Stimulated activated CD8-positive, alpha-beta memory T cell treated with anti-CD3 and anti-CD28 coated beads, Interleukin-15, amount 100 ng/mL, for 48 hours (primary cell): ENCODE results near the gene SPAG6.
"Not testable (repeated sequence)": the region's sequence is repeated elsewhere in the genome, so short reads cannot be mapped to it uniquely, and the experiment has no call there.

Experiments
- DNase-seq, 2 donors: peaks; one replicate each; pipeline ENCODE4 v3.0.0-alpha.2; 2020; ENCODE audit warnings: low read depth in 2 of 2

Gene SPAG6

DNA sequence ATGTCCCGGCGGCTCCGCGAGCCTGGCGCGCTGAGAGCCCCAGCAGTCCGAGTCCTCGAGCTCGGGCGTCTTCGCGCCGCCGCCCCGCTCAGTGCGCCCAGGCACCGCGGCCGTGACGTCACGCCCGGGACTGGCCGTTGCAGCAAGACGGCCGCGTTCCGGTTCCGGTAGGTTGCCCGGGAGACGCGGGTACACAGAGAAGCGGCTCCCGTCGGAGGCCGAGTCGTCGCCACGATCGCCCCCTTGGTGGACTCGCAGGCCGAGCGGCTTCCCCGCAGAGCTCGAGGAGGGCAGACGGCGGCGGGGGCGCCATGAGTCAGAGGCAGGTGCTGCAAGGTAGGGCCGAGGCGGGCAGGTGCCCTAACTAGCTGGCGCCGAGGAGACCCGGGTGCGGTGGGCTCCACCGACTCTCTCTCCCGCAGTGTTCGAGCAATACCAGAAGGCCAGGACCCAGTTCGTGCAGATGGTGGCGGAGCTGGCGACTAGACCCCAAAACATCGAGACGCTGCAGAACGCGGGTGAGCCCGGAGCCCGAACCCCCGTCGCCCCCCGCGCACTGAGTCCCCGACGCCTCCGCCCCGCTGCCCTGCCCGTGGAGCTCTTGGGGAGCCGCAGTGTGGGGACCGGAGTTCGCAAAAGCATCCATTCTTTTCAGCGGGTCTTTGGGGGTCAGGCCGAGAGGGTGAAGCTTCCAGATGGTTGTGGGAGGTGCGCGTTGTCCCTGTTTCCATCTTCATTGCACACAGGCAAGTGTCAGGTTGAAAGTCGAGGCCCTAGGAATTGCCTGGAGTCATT is at the start of gene SPAG6:
Gene SPAG6, plus strand, starts transcription at position 196 of the 795 bp plus-strand sequence. Its CDS starts 116 bp downstream, at position 312.
- peak in 1 of 2 donors; percentile 53 for DNase-seq

DNA sequence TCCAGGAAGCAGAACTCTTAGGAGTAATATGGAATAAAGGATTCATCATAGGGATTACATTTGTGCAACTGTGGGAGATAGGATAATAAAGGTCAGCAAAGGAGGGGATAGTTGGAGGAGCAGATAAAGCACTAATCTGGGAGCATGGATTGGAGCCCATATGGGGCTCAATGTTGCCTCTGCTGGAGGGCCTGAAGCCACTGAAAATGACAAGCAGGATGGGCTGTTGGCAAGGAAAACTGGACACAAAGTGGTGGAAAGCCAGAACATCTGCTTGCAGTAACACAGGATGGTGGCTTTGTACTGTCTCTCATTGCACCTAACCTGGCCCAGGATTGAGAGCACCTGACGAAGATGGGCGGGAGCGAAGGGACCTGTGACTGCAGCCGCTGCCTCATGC is 44.1 kb upstream of the SPAG6 start:
- DNase-seq = no peak

DNA sequence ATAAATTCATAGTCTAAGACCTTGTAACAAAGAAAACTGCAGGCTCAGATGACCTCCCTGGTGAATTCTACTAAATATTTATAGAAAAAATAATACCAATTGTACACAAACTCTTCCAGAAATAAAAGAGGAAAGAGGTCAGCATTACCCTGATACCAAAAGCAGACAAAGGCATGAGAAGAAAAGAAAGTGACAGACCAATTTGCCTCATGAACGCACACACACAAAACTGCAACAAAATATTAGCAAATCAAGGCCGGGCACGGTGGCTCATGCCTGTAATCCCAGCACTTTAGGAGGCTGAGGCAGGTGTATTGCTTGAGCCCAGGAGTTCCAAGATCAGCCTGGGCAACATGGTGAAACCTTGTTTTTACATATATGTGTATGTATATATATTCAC is 41.8 kb upstream of the SPAG6 start:
- no peak for DNase-seq

DNA sequence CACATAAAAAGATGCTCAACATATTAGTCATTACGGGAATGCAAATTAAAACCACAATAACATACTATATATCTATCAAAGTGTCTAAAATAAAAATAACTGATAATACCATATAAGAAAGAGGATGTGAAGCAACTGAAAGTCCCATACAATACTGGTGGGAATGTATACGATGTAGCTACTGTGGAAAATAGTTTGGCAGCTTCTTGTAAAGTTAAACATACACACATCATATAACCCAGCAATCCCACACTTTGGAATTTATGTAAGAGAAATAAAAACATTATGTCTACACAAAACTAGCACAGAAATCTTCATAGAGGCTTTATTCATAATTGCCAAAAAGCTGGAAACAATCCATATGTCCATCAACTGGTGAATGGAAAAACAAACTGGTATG is 39.6 kb upstream of the SPAG6 start:
- no peak for DNase-seq

DNA sequence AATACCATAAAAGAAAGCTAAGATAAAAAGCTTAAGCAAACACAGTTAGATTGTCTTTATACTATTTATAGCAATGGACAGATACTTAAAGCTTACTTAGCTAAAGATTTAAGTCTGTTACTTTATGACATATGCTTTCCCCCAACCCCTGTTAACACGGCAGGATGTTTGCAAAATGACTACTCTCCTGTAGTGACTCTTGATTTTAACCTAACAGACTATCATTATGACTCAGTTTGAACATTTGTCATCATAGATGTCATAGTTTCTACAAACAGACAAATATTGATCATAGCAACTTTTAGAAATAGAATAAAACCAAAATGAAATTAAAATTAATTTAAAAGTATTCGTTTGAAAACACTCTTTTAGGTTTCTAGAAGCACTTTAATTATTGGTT is 36.9 kb upstream of the SPAG6 start:
- no peak for DNase-seq

DNA sequence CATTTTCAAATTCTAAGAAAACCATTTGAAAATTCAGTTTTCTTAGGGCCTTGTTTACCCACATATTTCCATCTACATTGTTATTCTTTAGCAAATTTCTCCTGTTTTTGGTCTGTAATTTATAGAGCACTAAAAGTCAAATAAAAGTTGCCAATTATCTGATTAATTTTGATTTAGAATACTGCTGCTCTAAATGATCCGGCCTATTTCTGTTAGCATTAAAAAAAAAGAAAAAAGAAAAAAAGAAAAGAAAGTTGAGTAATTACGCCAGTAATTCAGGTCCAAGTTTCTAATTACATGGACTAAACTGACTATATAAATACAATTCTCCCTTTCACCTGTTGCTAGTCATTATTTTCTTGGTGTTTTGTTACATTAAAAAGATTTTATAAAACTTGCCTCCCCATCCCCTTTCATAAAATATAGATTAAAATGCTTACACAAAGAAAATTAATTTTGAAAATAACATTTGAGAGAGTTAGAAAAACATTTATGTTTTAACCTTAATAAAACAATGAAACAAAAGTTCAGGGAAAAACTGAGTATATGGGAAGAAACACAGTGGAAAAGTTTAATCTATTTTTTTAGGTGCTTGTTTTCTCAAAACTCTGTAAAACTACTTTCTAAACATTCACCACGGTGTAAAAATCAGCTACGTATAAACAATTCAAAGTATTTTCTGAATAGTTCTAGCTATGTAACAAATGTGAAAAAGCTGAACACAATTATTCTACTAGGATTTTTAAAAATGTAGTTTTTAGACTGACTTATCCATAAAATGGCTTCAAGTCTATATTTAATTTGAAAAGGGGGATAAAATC is 35.9 kb upstream of the SPAG6 start:
- no peak for DNase-seq

DNA sequence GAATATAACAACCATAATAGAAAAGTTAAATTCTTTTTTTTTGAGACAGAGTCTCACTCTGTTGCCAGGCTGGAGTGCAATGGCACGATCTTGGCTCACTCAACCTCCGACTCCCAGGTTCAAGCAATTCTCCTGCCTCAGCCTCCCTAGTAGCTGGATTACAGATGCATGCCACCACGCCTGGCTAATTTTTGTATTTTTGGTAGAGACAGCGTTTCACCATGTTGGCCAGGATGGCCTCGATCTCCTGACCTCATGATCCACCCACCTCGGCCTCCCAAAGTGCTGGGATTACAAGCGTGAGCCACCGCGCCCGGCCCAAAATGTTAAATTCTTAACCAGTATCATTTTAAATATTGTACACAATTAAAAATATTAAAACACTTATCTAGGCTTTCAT is 35.3 kb upstream of the SPAG6 start:
- not testable (repeated sequence) for DNase-seq

DNA sequence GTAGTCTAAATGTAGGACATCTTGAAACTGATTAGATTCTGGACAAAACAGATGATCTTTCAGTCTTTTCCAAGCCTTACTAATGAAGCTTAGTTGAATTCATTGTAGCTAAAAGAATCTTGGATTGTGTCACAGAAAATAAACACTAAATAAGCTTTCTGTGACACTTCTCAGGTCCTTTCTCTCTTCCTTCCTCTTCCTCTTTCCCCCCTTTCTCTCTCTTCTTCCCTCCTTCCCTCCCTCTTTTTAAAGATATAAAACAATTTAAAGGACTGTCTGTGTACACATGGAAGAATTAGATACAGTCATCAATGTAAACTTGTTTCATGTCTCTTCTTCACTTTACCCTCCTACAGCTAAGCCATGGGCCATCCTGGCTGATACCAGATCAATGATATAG is 34.4 kb upstream of the SPAG6 start:
- no peak for DNase-seq

DNA sequence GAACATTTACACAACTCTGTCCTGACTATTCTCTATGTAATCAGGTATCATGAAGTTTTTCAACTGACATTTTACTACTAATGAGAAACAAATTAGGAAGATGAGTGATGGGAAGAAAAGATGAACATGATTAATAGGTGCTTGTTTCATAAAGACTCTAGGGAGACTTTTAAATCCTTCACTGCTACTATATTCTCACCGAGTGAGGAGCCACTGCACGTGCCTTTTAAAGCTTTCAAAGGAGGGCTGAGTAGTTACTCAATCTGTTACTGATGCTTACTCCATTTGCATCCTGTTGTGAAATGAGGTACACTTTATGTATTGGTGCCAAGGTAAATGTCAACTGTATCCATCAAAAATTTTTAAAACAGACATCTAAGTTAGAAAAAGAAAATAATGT is 30.4 kb upstream of the SPAG6 start:
- no peak for DNase-seq

DNA sequence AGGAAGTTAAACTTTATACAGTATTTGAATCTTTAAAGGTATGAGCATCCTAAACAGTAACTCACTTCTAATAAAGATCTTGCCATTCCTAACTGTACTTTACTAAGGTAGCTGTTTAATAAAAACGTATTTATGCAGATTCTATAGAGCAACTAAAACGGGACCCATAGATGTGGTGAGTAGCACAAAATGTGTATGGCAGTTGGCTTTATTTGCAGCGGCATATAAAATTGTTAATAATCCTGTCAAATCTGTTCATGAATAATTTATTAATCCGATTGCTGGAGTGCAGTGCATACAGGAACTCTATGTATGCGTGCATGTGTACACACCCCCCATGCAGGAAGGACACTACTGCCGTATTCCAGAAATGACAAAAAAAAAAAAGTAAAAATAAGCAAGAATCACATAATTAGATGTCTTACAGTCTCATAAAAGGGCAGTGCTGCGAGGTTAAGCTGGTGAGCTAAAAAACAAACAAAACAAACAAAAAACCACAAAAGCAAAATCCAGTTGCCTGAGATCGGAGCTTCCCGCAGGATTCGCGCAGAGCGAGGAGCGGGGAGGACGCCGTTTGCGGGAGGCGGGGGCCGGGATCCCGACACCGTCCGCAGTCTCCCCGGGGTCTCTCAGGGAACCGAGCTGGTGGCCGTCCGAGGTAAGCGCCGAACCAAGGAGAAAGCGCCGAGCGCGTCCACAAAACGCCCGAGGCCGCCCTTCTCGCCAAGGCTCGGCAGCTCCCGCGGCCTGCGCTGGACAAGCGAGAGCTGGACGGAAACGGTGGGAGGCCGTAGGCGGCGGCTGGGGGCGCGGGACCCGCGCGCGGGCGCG is 29.6 kb upstream of the SPAG6 start:
- no peak for DNase-seq

DNA sequence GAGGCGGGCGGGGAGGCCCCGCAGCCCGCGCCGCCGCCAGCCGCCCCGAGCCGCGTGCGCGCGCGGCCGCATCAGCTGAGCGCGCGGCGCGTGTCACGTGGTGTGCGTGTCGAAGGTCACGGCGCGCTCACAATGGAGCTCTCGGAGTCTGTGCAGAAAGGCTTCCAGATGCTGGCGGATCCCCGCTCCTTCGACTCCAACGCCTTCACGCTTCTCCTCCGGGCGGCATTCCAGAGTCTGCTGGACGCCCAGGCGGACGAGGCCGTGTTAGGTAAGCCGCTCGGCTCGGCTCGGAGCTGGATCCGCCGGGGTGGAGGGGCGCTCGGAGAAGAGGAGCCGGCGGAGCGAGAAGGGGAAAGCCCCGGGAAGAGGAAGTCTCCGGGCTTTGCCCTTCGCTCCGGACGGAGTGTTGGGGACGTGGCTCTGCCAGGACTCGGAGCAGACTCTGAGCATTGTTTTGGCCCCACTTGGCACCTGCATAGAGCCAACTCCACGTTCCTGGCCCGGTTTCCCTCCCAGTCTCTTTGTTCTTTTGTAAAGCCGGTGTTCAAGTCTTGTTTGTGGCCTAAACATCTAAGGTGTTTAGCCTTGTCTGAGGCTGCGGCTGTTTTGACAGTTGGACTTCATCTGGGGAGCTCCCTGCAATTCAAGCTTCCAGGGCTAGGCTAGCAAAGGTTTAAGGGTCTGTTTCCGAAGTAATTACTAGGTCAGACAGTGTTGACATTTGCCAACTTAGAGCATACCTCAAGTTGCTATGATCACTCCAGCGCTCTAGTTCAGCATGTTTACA is 28.8 kb upstream of the SPAG6 start, which contains the start of gene COMMD3:
Gene COMMD3, plus strand, starts transcription at position 103 of the 790 bp plus-strand sequence. Its CDS starts 30 bp downstream, at position 133.
- DNase-seq = peak; percentile 58 to 68

DNA sequence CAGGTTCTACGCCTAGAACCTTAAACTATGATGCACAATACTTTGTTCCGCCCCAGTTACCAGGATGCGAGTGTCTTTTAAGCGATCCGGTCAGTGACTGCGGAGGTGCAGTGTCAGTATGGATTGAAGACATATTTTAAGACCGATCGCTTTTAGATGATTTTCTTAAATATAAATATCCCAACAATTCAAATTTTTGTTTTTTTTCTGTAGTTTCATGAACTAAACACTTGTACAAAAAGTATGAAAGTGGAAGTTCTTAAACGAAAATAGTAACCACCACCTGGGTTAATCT is 28.3 kb upstream of the SPAG6 start:
- DNase-seq = no peak

DNA sequence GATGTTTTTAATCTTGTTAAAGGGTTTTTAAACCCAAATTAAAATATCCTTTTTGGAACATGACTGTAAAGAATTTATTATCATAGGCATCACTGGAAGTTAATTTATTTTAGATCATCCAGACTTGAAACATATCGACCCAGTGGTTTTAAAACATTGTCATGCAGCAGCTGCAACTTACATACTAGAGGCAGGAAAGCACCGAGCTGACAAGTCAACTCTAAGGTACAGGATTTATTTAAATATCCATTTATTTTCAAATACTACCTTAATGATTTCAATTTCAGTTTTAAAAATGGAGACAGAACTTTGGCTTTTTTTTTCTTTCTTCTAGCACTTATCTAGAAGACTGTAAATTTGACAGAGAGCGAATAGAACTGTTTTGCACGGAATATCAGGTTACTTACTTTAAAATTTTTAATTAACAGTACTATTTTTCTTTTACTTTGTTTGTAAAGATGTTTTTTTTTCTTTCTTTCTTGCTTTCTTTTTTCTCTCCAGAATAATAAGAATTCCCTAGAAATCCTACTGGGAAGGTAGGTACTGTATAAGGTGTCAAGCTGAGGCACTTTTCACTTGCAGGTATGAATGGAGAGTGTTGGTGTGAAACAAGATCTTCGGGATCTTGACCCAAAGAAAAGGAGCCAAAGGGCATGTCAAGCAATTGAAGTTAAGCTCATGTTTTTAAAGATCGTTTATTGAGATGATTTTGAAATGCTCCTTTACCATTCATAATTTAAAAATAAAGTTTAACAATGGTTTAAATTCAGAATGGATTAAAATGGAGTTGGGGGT is 27.3 kb upstream of the SPAG6 start:
- no peak for DNase-seq

DNA sequence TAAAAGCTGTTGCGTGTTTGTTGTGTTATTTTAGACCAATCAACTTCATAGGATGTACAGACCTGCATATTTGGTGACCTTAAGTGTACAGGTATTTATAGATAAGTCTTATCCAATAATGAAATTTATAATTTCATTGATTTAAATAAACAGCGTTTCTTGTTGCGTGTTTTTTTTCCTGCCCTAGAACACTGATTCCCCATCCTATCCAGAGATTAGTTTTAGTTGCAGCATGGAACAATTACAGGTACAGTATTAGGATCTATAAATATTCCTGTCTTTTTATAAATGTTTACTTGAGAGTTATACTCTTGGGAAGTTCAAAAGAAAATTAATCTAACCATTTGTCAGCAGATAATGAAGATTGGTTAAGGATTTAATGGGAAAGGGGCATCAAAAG is 26.5 kb upstream of the SPAG6 start:
- no peak for DNase-seq

DNA sequence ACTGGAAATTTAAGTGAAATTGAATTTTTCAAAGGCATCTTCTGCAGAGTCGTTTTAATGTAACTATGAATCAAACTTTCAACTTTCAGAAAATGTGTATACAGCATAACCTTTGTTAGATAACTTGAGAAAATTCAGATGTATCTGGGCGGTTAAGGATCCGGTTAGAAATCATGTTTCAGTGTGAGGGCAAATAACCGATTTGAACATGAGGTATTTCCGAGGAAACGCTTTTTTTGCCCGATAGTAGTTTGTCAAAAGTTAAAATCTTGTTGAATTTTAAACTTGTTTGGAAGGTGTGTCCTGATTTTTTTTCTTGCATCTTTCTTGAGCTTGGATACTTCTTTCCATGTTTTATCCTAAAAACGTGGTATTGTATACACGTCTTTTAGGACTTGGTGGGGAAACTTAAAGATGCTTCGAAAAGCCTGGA is 25.7 kb upstream of the SPAG6 start:
- no peak for DNase-seq

DNA sequence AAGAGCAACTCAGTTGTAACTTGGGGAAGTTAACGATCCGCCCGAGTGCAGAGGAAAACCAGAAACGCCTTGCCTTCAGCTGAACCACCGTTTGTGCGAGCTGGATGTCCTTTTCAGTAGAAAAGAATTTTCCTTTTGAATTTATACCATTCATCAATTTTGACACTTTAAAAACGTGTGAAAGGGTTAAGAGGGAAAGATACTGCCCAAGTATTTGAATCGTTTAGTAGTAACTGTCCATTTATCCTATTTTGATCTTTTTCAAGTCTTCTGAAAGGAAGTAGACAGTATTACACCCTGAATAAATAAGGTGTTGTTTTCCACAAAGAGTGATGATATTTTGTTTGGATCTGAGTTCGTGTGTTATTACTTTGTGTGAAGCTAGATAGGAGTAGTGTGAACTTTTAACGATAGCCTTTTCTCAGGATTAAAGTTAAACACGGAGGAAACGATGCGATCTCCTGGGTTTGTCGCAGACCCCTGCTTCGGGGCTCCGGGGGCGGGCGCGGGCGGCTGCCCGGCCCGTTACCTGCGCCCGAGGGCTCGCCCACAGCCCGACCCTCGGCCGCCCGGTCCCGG is 25.2 kb upstream of the SPAG6 start:
- no peak for DNase-seq

DNA sequence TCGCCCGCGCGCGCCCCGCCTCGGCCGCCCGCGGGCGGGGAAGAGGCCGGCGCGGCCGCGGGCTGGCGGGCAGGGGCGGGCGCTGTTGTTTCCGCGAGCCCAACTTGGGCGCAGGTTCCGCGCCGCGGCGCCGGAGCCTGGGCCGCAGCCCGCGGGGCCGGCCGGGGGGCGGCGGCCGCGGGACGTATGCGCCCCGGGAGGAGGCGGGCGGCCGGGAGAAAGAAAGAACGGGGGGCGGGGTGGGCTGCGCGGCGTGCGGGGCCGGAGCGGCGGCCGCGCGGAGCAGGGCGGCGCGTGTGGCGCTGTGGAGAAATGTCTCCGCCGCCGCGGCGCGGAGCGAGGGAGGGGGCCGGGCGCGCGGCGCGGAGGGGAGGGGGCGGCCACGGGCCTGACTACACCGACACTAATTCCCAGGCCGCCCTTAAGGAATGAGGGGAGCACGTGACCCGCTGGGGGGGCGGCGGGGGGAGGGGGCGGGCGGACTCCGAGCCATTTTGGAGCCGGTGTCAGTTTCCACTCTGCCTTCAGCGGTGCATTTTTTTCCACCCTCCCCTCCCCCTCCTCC is 24.6 kb upstream of the SPAG6 start, which contains the start of gene BMI1:
Gene BMI1, plus strand, starts transcription at position 509 of the 565 bp plus-strand sequence. CDS start 5,351 bp downstream, outside the sequence.
- no peak for DNase-seq

DNA sequence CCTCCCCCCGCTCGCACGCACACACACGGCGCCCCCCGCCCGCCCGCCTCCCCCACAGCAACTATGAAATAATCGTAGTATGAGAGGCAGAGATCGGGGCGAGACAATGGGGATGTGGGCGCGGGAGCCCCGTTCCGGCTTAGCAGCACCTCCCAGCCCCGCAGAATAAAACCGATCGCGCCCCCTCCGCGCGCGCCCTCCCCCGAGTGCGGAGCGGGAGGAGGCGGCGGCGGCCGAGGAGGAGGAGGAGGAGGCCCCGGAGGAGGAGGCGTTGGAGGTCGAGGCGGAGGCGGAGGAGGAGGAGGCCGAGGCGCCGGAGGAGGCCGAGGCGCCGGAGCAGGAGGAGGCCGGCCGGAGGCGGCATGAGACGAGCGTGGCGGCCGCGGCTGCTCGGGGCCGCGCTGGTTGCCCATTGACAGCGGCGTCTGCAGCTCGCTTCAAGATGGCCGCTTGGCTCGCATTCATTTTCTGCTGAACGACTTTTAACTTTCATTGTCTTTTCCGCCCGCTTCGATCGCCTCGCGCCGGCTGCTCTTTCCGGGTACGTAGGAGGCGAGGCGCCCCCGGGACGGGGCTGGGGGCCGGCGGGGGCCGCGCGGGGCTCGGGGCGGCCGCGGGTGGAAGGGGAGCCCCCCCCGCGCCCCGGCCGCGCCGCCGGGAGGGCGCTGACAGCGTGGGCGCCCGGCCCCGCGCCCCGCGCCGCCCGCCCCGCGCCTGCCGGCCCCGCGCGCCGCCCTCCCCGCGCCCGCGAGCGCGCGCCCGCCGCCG is 24.0 kb upstream of the SPAG6 start:
- DNase-seq = no peak
